HG02610 (cell line): ENCODE results near the gene DYNLRB2.

Experiments
- ATAC-seq: cut with Tn5 transposase; IDR thresholded peaks from one replicate; pipeline ENCODE4 v1.9.1; 2021; ENCODE audit warnings: mild to moderate bottlenecking, moderate library complexity; ENCODE audit not compliant: unreplicated experiment

DYNLRB2 gene

GRCh38 chr16:80596507-80597207, 55.9 kb downstream of the DYNLRB2 start:
- no peak for ATAC-seq

DNA sequence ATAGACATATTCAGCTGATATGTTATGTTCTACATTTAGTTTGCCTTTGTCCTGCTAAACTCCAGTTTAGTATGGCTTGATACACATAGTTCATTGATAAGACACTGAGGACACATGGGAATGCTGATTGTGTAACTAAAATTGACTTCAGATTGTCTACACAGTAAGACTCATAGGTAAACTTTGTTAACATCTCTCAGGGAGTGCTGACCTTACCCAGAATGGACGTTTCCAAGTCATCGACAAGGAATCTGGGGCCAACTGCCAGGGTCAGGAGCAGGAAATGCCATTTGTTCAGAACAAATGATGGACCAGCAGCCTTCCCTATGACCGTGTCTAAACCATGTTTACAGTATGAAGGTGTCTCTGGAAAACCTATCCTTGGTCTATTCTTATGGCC, 58.7 kb downstream of the DYNLRB2 start:
- no peak for ATAC-seq
